GM23338 (cell line): ENCODE measurements around the gene CDH19.

Experiments
- CREB1 ChIP-seq: fragments of 250-450 bp; sonication (Bioruptor Pico); IDR thresholded peaks from 2 replicates; pipeline ENCODE4 v1.5.0; 2020; ENCODE audit warnings: low read depth, mild to moderate bottlenecking, moderate library complexity
- CTCF ChIP-seq, 2 experiments: fragments of 200-600 bp in 1 of 2; sonication (generic) in 1 of 2; conservative IDR thresholded peaks; 2 replicates each; pipeline versions ENCODE4 v1.5.1 to v1.6.1; 2016 to 2017; ENCODE audit warnings: antibody characterized with exemption in 2 of 2, low read depth in 2 of 2, mild to moderate bottlenecking in 2 of 2, moderate library complexity in 1 of 2
- EZH2 ChIP-seq: fragments of 200-600 bp; sonication (generic); IDR thresholded peaks from one replicate; pipeline ENCODE4 v1.8.0; 2017; ENCODE audit warnings: antibody characterized with exemption, mild to moderate bottlenecking, low read depth; ENCODE audit not compliant: unreplicated experiment
- EZH2phosphoT487 ChIP-seq: fragments of 200-600 bp; sonication (generic); IDR thresholded peaks from one replicate; pipeline ENCODE4 v1.8.1; 2018; ENCODE audit warnings: antibody characterized with exemption; ENCODE audit not compliant: unreplicated experiment
- JUNB ChIP-seq: IDR thresholded peaks from one replicate; pipeline ENCODE4 v1.6.1; 2016; ENCODE audit warnings: antibody characterized with exemption; ENCODE audit not compliant: unreplicated experiment
- POLR2AphosphoS5 ChIP-seq: IDR thresholded peaks from 2 replicates; pipeline ENCODE4 v1.6.1; 2016; ENCODE audit warnings: antibody characterized with exemption, low read depth
- REST ChIP-seq: IDR thresholded peaks from one replicate; pipeline ENCODE4 v1.6.1; 2018; ENCODE audit warnings: antibody characterized with exemption; ENCODE audit not compliant: unreplicated experiment
- STAT1 ChIP-seq: IDR thresholded peaks from one replicate; pipeline ENCODE4 v1.6.1; 2016; ENCODE audit warnings: antibody characterized with exemption; ENCODE audit not compliant: unreplicated experiment
- ZNF331 ChIP-seq: fragments of 250-450 bp; sonication (Bioruptor Pico); IDR thresholded peaks from 2 replicates; pipeline ENCODE4 v1.5.0; 2020; ENCODE audit warnings: low read depth, mild to moderate bottlenecking, moderate library complexity

- TF ChIP-seq CREB1 (CRISPR knock-in tag), result no peak
- TF ChIP-seq CTCF (conservative IDR thresholded peaks at IDR 0.05; ENCODE audit: low read depth in 2 of 2), result no peak
- no peak for TF ChIP-seq EZH2phosphoT487
- no peak for TF ChIP-seq EZH2
- TF ChIP-seq POLR2AphosphoS5, result no peak
- TF ChIP-seq REST, result no peak
- TF ChIP-seq ZNF331 (CRISPR knock-in tag), result no peak
- no peak for TF ChIP-seq STAT1
- no peak for TF ChIP-seq JUNB
Measured at GRCh38 chr18:66508937-66509336, 95.0 kb downstream of the CDH19 start.
